Hepatocyte (in vitro differentiated cells): ENCODE results near the gene ZNF350. TPM values are rescaled to one million over a fixed set of nuclear protein-coding genes. Genes with fewer than 3 reads are reported as not detected.

Experiments
- DNase-seq: peaks from one replicate; pipeline ENCODE4 v3.0.0-alpha.2; 2016; ENCODE audit warnings: low spot score
- H2AFZ ChIP-seq: fragments of 200-600 bp; sonication (generic); 2 replicates; pipeline ENCODE4 v1.6.0; 2016; ENCODE audit warnings: antibody characterized with exemption, mild to moderate bottlenecking
- H3K27ac ChIP-seq: fragments of 200-600 bp; sonication (generic); 2 replicates; pipeline ENCODE4 v1.5.1; 2016; ENCODE audit warnings: mild to moderate bottlenecking
- H3K27me3 ChIP-seq: fragments of 200-600 bp; sonication (generic); 2 replicates; pipeline ENCODE4 v1.6.1; 2016
- H3K36me3 ChIP-seq: fragments of 200-600 bp; sonication (generic); replicated peaks from 2 replicates; pipeline ENCODE4 v1.5.1; 2016; ENCODE audit warnings: low read depth; ENCODE audit not compliant: insufficient read depth
- H3K4me1 ChIP-seq: fragments of 200-600 bp; sonication (generic); 2 replicates; pipeline ENCODE4 v1.5.1; 2016; ENCODE audit warnings: mild to moderate bottlenecking, moderate library complexity; ENCODE audit not compliant: insufficient read depth
- H3K4me2 ChIP-seq: fragments of 200-600 bp; sonication (generic); 2 replicates; pipeline ENCODE4 v1.6.0; 2016
- H3K4me3 ChIP-seq: fragments of 200-600 bp; sonication (generic); 2 replicates; pipeline ENCODE4 v1.5.1; 2016; ENCODE audit warnings: mild to moderate bottlenecking
- H3K79me2 ChIP-seq: fragments of 200-600 bp; sonication (generic); 2 replicates; pipeline ENCODE4 v1.6.0; 2017; ENCODE audit warnings: mild to moderate bottlenecking
- H3K9me2 ChIP-seq: fragments of 200-600 bp; sonication (generic); replicated peaks from 2 replicates; pipeline ENCODE4 v1.6.0; 2017; ENCODE audit warnings: mild to moderate bottlenecking; ENCODE audit not compliant: insufficient read depth
- H3K9me3 ChIP-seq: fragments of 200-600 bp; sonication (generic); 2 replicates; pipeline ENCODE4 v1.5.1; 2016; ENCODE audit warnings: low read depth, mild to moderate bottlenecking
- H4K20me1 ChIP-seq: fragments of 200-600 bp; sonication (generic); 2 replicates; pipeline ENCODE4 v1.6.0; 2016; ENCODE audit warnings: mild to moderate bottlenecking; ENCODE audit not compliant: insufficient read depth, poor library complexity, severe bottlenecking
- CTCF ChIP-seq: fragments of 200-600 bp; sonication (generic); IDR thresholded peaks from 2 replicates; pipeline ENCODE4 v1.5.1; 2016; ENCODE audit warnings: antibody characterized with exemption, mild to moderate bottlenecking; ENCODE audit not compliant: poor library complexity
- EZH2 ChIP-seq: fragments of 200-600 bp; sonication (generic); IDR thresholded peaks from 2 replicates; pipeline ENCODE4 v1.6.1; 2016; ENCODE audit warnings: antibody characterized with exemption, mild to moderate bottlenecking, borderline replicate concordance
- EZH2phosphoT487 ChIP-seq: fragments of 200-600 bp; sonication (generic); IDR thresholded peaks from one replicate; pipeline ENCODE4 v1.6.1; 2018; ENCODE audit warnings: antibody characterized with exemption, mild to moderate bottlenecking, low read depth, moderate library complexity; ENCODE audit not compliant: unreplicated experiment, severe bottlenecking
- WGBS: methylation state at CpG from one replicate; pipeline ENCODE4 v1.1.6; 2016; ENCODE audit warnings: low lambda C conversion rate; ENCODE audit errors: missing lambda C conversion rate; 5-methylcytosine and 5-hydroxymethylcytosine counted together
- polyA plus RNA-seq: library from polyadenylated mRNA; unstranded; fragments of >200 nt; fragmentation: Nextera tagmentation; extraction: Ambion mirVana; gene quantifications from 2 replicates; pipeline ENCODE4 v1.2.1, GENCODE V29; 2016
- total RNA-seq: library from RNA; depleted of rRNA; stranded (reverse); fragments of >200 nt; gene quantifications from 2 replicates; pipeline ENCODE4 v1.2.3, GENCODE V29; 2014

ZNF350 gene
- total RNA-seq (3.5 and 4.3 TPM in 2 replicates), polyA plus RNA-seq (3.1 and 5.0 TPM in 2 replicates)

- DNase-seq, result peak; percentile 85
- H3K27me3 ChIP-seq, result no peaks in the 10 kb centered on the region
- H3K4me1 ChIP-seq, result no peaks in the 10 kb centered on the region
- peak within 1 kb of the TSS; percentile 78 for H3K4me2 ChIP-seq
- peak within 1 kb of the TSS; percentile 43 for H3K27ac ChIP-seq
- H3K9me2 ChIP-seq, result no peaks in the 10 kb centered on the region
- WGBS, result 57% methylated on average over 33 of the region's 33 CpGs
- H4K20me1 ChIP-seq, result no peaks in the 10 kb centered on the region
- H3K79me2 ChIP-seq, result peaks cover 27% of the 10 kb centered on the region
- peak within 1 kb of the TSS; percentile 58 for H2AFZ ChIP-seq
- no peaks in the 10 kb centered on the region for H3K36me3 ChIP-seq
- H3K4me3 ChIP-seq, result peak within 1 kb of the TSS; percentile 30
- no peak for TF ChIP-seq CTCF
- no peak for TF ChIP-seq EZH2
- TF ChIP-seq EZH2phosphoT487, result no peak
- peaks cover 7% of the 10 kb centered on the region for H3K9me3 ChIP-seq
Measured at GRCh38 chr19:51986309-51987291, at the start of gene ZNF350. TSS of gene ZNF350 (minus strand) at chr19:51986840. CDS start at chr19:51974360, 12,480 bp downstream.

- H3K4me1 ChIP-seq, result no peaks in the 10 kb centered on the region
- H3K36me3 ChIP-seq, result peaks cover 25% of the 10 kb centered on the region
- peaks cover 5% of the 10 kb centered on the region for H3K79me2 ChIP-seq
- no peak for DNase-seq
- 99% methylated on average over 12 of the region's 12 CpGs for WGBS
- no peak overlapping the region for H2AFZ ChIP-seq
- peak overlapping the region; percentile 14 for H3K4me3 ChIP-seq
- H3K9me3 ChIP-seq, result peaks cover 60% of the 10 kb centered on the region
- H3K27me3 ChIP-seq, result no peaks in the 10 kb centered on the region
- no peak for TF ChIP-seq EZH2phosphoT487
- no peak for TF ChIP-seq CTCF
- no peak for TF ChIP-seq EZH2
- no peaks in the 10 kb centered on the region for H3K9me2 ChIP-seq
- H4K20me1 ChIP-seq, result no peaks in the 10 kb centered on the region
- H3K4me2 ChIP-seq, result no peak overlapping the region
- H3K27ac ChIP-seq, result no peak overlapping the region
Measured at GRCh38 chr19:52034051-52034728, 47.5 kb upstream of the ZNF350 start.

- H2AFZ ChIP-seq, result peak overlapping the region; percentile 84
- no peaks in the 10 kb centered on the region for H3K9me2 ChIP-seq
- H3K4me2 ChIP-seq, result peak overlapping the region; percentile 76
- H3K27me3 ChIP-seq, result no peaks in the 10 kb centered on the region
- WGBS, result 22% methylated on average over 5 of the region's 5 CpGs
- H3K79me2 ChIP-seq, result peaks cover 38% of the 10 kb centered on the region
- H3K4me3 ChIP-seq, result peak overlapping the region; percentile 85
- H3K36me3 ChIP-seq, result peaks cover 9% of the 10 kb centered on the region
- TF ChIP-seq EZH2phosphoT487 (no peak), EZH2 (no peak), CTCF (no peak)
- H3K9me3 ChIP-seq, result peaks cover 33% of the 10 kb centered on the region
- H3K27ac ChIP-seq, result peak overlapping the region; percentile 98
- H3K4me1 ChIP-seq, result peaks cover 10% of the 10 kb centered on the region
- no peak for DNase-seq
- no peaks in the 10 kb centered on the region for H4K20me1 ChIP-seq
Measured at GRCh38 chr19:52028780-52029123, 42.1 kb upstream of the ZNF350 start.
